MCF 10A (cell line): ENCODE measurements around the gene EPN3. TPM values are rescaled to one million over a fixed set of nuclear protein-coding genes. Genes with fewer than 3 reads are reported as not detected.

Experiments used
- Bru-seq: library from RNA; stranded (reverse); fragments of 400-500 nt; gene quantifications from one replicate; lab custom pipeline; 2021; lab: Mats Ljungman, UMichigan
- BruChase-seq, 2 experiments: library from RNA; stranded (reverse); fragments of 400-500 nt; gene quantifications; one replicate each; lab custom pipeline; 2021; lab: Mats Ljungman, UMichigan
- BruUV-seq: library from RNA; stranded (reverse); fragments of 400-500 nt; replicated peaks from 2 replicates; lab custom pipeline; 2021; lab: Mats Ljungman, UMichigan
- CTCF ChIA-PET: fragments of 300-600 bp; sonication (Branson Sonifier 250); formaldehyde crosslinking; extraction: SDS; loops from one replicate; lab custom pipeline; 2021; ENCODE audit warnings: antibody characterized with exemption, inconsistent platforms; lab: Yijun Ruan, JAX
- POLR2A ChIA-PET: fragments of 300-600, 350-650 bp; sonication (Branson Sonifier 250); formaldehyde crosslinking; extraction: SDS; loops from one replicate; lab custom pipeline; 2020; ENCODE audit warnings: antibody characterized with exemption, inconsistent platforms; lab: Yijun Ruan, JAX
- DNase-seq: peaks from one replicate; pipeline ENCODE4 v3.0.0-alpha.2; 2018; ENCODE audit not compliant: unreplicated experiment
- H3K27ac Mint-ChIP-seq: one replicate; pipeline ENCODE4 v1.8.0; 2022; ENCODE audit warnings: mild to moderate bottlenecking, low read depth, mixed read lengths; ENCODE audit not compliant: unreplicated experiment
- H3K27me3 Mint-ChIP-seq: one replicate; pipeline ENCODE4 v1.8.0; 2022; ENCODE audit warnings: mixed read lengths; ENCODE audit not compliant: insufficient read depth, unreplicated experiment
- H3K36me3 Mint-ChIP-seq: one replicate; pipeline ENCODE4 v1.8.0; 2022; ENCODE audit warnings: mild to moderate bottlenecking, moderate library complexity, mixed read lengths; ENCODE audit not compliant: insufficient read depth, unreplicated experiment
- H3K4me1 Mint-ChIP-seq: one replicate; pipeline ENCODE4 v1.8.0; 2022; ENCODE audit warnings: mixed read lengths; ENCODE audit not compliant: insufficient read depth, unreplicated experiment
- H3K4me3 Mint-ChIP-seq: one replicate; pipeline ENCODE4 v1.8.0; 2022; ENCODE audit warnings: mild to moderate bottlenecking, moderate library complexity, mixed read lengths; ENCODE audit not compliant: unreplicated experiment
- H3K9me3 Mint-ChIP-seq: one replicate; pipeline ENCODE4 v1.8.0; 2022; ENCODE audit warnings: mixed read lengths; ENCODE audit not compliant: unreplicated experiment
- CTCF ChIP-seq: fragments of 200-600 bp; IDR thresholded peaks from one replicate; pipeline ENCODE4 v1.8.0; 2022; ENCODE audit warnings: antibody characterized with exemption, mild to moderate bottlenecking; ENCODE audit not compliant: unreplicated experiment
- intact Hi-C: fragments of 100-400 bp; cut with micrococcal nuclease; formaldehyde crosslinking; loops from 2 replicates; pipeline ENCODE4 v1.14.1; 2022
- long read RNA-seq: library from polyadenylated mRNA; stranded (forward); transcript quantifications from one replicate; pipeline ENCODE4 v2.0.0, GENCODE V29; 2022
- total RNA-seq: library from RNA; stranded (reverse); gene quantifications from 2 replicates; pipeline ENCODE4 v1.2.3, GENCODE V29; 2022

EPN3 gene
- 2.1 and 4.4 TPM in 2 replicates for total RNA-seq
- Bru-seq, nascent RNA, result percentile 22 among the genes with signal in this experiment
- BruChase-seq, experiment 1, labeled RNA remaining after a 6-hour chase, result percentile 22 among the genes with signal in this experiment
- BruChase-seq, experiment 2, labeled RNA remaining after a 2-hour chase, result percentile 26 among the genes with signal in this experiment
- long read RNA-seq, partial matches to known transcripts, result 0 of 4 reads
- long read RNA-seq, other reads (novel, unspliced or antisense), result 4 of 4 reads

- POLR2A ChIA-PET, result interaction anchor here (1.6 to 1.8 kb wide), 2 partner anchors 9 to 45 kb away, joined by 4 to 6 read pairs; no protein-coding TSS in a partner anchor
These were observed at the start of gene EPN3 for GRCh38 chr17:50532452-50533024. EPN3 (plus strand) TSS chr17:50532735; CDS start chr17:50536557, 3,822 bp downstream.

GRCh38 chr17:50483266-50483665, 49.3 kb upstream of the EPN3 start:
- H3K9me3 Mint-ChIP-seq, result no peaks in the 10 kb centered on the region
- CTCF ChIA-PET, result interaction anchor here (0.5 to 8.1 kb wide), 22 partner anchors 10 to 520 kb away, joined by 3 to 80 read pairs (median 4); partner anchors contain the start of gene LRRC59
- peaks cover 32% of the 10 kb centered on the region for H3K4me1 Mint-ChIP-seq
- intact Hi-C loops, result loop anchor here (2.0 to 5.0 kb wide), 2 partner anchors 212 to 359 kb away; no protein-coding TSS in a partner anchor
- H3K27me3 Mint-ChIP-seq, result no peaks in the 10 kb centered on the region
- no TSS peak for BruUV-seq
- POLR2A ChIA-PET, result interaction anchor here (1.0 to 5.7 kb wide), 3 partner anchors 18 to 94 kb away, joined by 3 to 59 read pairs (median 3); no protein-coding TSS in a partner anchor
- no peak for TF ChIP-seq CTCF
- DNase-seq, result no peak
- H3K36me3 Mint-ChIP-seq, result peaks cover 55% of the 10 kb centered on the region
- H3K4me3 Mint-ChIP-seq, result no peak overlapping the region
- H3K27ac Mint-ChIP-seq, result peak overlapping the region; percentile 79

More at GRCh38 chr17:50532452-50533024, at the start of gene EPN3:
- BruUV-seq, result no TSS peak
- Mint-ChIP-seq H3K4me3 (peak within 1 kb of the TSS; percentile 67), H3K27me3 (no peaks in the 10 kb centered on the region), H3K9me3 (no peaks in the 10 kb centered on the region), H3K27ac (no peak within 1 kb of the TSS), H3K36me3 (no peaks in the 10 kb centered on the region), H3K4me1 (peaks cover 25% of the 10 kb centered on the region)
- DNase-seq, result no peak
- no peak for TF ChIP-seq CTCF
- intact Hi-C loops, result no loop called here
- CTCF ChIA-PET, result interaction anchor here (0.6 to 1.3 kb wide), 5 partner anchors 10 to 360 kb away, joined by 3 to 4 read pairs (median 3); no protein-coding TSS in a partner anchor

GRCh38 chr17:50484386-50485155, 48.0 kb upstream of the EPN3 start:
- intact Hi-C loops, result loop anchor here (5.0 kb wide), 1 partner anchor 358 kb away; no protein-coding TSS in a partner anchor
- no peak overlapping the region for H3K4me3 Mint-ChIP-seq
- no peak for DNase-seq
- H3K4me1 Mint-ChIP-seq, result peaks cover 35% of the 10 kb centered on the region
- no peak overlapping the region for H3K27ac Mint-ChIP-seq
- H3K27me3 Mint-ChIP-seq, result no peaks in the 10 kb centered on the region
- BruUV-seq, result no TSS peak
- H3K9me3 Mint-ChIP-seq, result no peaks in the 10 kb centered on the region
- H3K36me3 Mint-ChIP-seq, result peaks cover 55% of the 10 kb centered on the region
- TF ChIP-seq CTCF, result no peak
- CTCF ChIA-PET, result interaction anchor here (0.5 to 8.1 kb wide), 17 partner anchors 14 to 351 kb away, joined by 3 to 80 read pairs (median 4); partner anchors contain the start of genes SPATA20 and WFIKKN2
- POLR2A ChIA-PET, result interaction anchor here (0.5 to 5.7 kb wide), 3 partner anchors 33 to 222 kb away, joined by 3 to 59 read pairs (median 4); no protein-coding TSS in a partner anchor
